COLO668 (cell line): ENCODE data around the gene PLCXD3.
"Not testable (repeated sequence)": the region's sequence is repeated elsewhere in the genome, so short reads cannot be mapped to it uniquely, and the experiment has no call there.

Source experiments
- DNase-seq: peaks from one replicate; lab custom pipeline; 2025; ENCODE audit not compliant: unreplicated experiment; lab: John Stamatoyannopoulos, UW

PLCXD3 gene

DNA sequence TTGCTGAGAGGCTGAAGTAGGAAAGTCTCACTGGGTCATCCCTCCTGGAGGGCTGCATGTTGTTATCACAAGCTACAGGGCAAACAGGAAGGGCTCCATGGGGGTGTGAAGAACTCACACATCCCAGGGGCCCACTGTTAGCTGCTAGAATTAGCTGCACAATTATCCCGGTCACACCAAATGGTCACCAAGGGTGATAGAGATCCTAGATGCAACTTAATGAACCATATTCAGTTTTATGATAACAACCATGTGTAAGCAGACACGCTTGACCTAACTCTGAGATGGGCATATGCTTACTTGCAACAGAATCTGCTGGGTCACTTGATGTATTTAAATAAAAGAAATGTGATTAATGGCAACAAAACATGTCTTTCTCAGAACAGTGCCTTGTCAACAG, 153.6 kb downstream of the PLCXD3 start:
- no peak for DNase-seq

DNA sequence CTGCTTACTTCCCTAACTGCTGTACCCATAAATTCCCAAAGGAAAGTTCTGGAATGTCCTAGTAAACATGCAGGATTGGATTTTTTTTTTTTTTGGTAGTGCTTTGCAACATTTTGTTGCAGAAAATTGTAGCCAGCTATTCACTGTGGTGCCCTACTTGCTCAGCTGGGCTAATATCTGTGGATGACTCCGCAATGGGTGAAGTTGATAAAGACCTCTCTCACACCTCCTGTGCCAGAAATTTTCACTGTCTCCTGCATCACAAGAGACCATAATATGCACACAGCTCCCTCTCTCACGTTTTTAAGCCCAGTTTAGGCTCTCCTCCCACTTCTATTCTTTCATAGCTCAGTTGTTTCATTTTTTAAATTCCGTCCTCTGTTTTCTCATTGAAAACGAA, 160.6 kb downstream of the PLCXD3 start:
- no peak for DNase-seq

DNA sequence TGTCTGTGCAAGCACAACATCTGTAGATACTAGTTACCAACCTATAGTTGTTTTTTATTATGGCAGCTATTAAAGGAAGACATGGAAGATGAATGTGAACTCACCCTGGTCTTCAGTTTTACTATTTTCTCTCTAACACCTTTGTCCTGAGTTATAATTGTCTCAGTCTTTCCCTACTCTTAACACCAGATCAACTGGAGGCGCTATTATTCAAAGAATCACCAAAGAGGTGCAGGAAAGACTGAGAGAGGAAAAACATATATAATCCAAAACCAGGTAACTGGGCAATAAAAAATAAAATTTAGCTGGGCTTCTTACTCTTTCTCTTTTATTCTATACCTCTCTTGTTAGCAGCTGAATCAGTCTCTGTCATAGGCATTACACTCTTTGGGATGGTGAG, 162.8 kb downstream of the PLCXD3 start:
- DNase-seq: no peak

DNA sequence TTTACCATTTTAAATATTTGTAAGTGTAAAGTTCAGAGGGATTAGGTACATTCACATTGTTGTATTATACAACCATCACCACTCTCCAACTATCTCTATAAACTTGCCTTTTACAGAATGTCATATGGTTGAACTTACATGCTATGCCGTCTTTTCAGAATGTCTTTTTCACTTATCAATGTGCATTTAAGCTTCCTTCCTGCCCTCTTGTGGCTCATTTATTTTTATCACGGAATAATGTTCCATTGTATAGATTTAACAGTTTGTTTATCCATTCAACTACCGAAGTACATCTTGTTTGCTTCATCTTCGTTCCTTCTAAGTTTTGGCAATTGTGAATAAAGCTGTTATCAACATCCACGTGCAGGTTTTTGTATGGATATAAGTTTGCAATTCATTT, 163.8 kb downstream of the PLCXD3 start:
- DNase-seq: no peak

DNA sequence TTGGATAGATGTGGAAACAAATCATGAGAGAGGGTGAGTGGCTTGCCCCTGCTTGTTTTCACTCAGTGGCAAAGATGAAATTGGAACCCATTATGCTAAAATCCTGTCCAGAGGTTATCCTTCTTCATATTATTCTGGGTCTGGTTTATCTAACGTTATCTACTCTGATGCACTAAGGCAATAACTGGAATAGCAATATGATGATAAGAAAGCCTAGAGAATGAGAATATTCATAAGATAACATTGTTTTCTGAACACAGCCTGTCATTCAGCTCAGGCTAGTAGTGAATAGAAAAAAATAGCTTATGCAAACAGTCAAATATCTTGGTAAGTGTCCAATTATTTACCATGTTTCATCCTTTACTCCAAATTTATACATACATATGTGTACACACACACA, 165.1 kb downstream of the PLCXD3 start:
- no peak for DNase-seq

DNA sequence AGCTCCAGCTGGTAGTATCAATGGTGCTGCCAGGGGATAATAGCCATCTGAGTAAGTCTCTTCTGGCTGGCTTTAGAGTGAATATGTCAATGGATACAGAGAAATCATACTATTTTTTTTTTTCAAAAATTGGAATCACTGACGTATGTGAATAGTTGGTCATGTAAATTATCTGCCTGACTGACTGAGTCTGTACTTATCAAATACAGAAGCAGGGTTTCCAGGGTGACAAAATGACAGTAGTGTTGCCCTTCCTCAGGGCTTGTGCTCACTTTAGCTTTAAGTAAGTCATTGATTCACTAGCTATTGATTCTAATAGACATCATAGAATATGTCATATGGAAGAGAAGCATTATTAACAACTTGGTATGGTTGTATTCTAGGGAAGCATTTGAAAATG, 171.1 kb downstream of the PLCXD3 start:
- DNase-seq: no peak

DNA sequence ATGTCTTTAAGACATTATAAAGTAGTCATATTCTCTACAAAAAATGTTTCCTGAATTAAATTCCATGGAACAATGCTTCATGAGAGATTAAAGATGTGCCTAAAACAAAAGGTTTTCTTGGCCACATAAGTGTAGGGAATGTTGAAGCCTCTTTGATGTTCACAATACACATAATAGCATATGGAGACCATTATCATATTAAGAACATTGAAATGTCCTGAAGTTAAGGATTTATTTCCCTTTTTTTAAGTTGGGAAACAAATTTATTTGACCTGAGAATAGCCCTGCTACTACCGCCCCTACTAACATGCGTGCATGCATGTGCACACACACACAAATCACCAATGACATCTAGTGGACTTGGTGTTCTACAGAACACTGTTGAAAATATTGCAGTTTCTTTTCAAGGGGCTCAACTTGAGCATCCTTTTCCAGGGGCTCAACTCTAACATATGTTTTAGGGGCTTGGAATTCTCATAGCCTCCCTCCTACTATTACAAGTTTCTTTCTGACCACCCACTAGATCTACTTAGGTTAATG, 172.2 kb downstream of the PLCXD3 start:
- no peak for DNase-seq

DNA sequence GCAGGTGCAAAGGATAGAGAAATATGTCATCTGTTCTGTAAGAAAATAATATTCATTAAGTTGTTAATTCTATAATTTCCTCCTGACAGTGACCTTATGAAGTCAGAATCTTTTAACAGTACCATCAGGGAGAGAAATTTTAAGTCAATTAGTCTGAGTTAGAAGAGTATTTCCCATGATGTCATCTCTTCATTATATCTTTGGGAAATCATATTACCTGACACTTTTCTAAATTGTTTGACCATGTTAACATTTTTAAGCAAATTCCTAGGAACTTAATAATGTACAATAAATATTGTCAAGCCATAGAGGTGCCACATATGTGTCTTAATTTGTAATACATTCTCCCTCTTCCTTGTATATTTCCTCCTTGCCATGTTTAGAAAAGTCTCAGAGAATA, 172.7 kb downstream of the PLCXD3 start:
- no peak for DNase-seq

DNA sequence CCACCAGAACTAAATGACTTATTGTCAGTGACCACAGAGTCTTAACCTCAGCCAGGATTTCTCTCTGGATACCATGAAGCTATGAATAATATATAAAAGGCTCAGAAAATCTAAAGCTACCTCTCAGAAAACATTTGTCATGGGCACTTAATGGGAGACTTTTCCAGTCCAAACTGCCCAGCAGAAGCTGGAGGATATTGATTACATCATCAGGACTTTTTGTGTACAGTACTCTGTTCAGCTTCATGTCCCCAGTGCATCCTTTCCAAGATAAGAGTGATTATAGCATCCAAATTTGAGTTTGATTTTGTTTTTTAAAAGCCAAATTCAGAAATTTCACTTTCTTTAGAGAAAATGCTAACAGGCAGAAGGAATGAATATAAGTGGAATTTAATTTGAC, 173.2 kb downstream of the PLCXD3 start:
- DNase-seq: no peak

DNA sequence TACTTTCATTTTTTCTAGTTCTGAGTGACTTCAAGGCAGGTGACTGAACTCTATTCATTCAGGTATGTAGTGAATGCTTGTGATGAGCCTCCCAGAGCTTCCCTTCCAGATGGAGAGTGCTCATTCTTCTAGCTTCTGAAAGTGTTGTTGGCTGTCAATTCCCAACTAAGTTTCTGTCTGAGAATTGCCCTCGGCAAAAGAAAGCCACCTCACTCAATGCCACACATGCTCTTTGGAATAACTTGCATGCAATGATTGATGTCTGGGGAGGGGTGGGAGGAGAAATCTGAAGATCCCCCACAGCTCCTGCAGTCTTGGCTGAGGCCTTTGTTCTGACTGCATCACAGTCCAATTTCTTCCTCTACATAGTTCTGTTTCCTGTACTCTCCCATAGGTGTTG, 173.9 kb downstream of the PLCXD3 start:
- no peak for DNase-seq

DNA sequence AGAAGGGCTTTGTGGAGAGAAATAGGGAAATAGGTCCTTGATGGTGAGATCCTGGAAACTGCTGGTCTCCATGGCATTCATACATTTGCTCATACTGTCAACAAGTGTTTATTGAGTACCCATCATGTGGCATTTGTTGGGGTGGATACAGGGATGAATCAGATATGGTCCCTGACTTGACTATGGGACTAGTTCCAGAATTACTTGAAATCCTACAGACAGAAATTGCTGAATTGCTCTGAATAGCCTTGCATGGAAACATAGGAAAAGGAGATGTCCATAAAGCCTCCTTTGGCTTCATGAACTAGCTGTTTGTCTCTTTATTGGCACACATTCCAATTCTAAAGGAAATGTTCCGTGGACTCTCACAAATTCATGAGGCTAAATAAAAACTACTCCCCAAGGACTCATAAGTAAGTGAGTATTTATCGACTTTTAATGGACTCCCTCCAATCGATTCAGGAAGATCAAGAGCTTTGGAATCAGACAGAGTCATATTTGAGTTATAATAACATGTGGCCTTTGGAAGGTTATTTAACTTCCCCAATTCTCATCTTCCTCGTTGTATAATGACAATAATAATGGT, 174.7 kb downstream of the PLCXD3 start:
- DNase-seq: no peak

DNA sequence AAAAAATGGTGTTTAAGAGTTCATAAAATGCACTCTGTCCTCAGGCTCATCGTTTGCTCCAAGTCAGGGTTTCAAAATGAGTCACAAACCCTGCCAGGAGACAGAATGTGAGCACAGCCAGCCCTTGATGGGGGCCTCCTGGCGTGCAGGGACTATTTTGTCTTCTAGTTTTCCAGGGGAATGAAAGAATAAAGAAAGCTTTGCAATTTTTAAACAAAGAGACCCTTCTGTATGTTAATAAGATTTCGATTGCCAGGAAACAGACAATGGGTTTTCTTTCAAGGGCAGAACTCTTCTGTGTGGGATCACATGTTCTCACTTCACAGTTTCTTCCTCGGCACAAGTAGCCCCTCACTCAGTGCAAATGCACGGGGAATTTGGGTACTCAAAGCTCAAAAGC, 175.6 kb downstream of the PLCXD3 start:
- no peak for DNase-seq

DNA sequence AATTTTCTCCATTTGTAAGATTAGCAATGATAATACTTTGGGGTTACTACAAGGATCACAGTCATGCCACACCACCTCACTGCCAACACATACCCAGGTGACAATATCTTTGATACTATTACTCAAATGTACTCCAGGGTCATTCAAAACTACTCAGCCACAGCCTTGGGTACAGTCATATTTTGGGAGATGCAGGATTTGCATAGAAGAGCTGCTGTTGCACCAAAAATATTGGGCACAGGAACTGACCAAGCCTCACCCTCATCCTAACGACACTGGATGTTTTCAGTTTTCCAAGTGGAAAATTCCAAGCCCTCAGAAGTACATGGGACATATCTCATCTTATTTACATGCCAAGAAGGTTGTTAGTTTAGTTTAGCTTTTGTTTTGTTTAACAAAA, 176.2 kb downstream of the PLCXD3 start:
- no peak for DNase-seq

DNA sequence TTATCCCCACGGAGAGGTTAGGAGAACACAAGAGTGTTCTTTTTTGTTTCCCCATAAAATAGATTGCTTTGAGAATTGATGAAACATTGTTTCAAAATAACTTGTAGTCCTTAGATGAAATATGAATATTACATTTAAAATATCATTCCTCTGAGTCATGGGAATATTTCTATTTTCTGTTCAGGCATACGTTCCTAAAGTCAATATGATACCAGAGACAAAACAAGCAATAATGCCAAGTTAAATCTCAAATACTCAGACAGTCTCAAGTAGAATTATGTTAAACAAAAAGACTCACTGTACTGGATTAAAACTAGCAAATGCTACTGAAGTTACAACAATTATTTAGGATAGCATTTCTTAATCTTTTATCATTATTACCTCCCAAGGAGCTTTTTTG, 185.3 kb downstream of the PLCXD3 start:
- no peak for DNase-seq

DNA sequence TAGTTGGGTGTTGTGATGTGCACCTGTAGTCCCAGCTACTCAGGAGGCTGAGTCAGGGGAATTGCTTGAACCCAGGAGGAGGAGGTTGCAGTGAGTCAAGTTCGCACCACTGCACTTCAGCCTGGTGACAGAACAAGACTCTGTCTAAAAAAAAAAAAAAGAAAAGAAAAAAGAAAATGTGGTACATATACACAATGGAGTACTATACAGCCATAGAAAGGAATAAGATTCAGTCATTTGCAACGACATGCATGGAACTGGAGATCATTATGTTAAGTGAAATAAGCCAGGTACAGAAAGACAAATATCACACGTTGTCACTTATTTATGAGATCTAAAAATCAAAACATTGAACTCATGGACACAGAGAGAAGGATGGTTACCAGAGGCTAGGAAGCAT, 187.6 kb downstream of the PLCXD3 start:
- DNase-seq: not testable (repeated sequence)

DNA sequence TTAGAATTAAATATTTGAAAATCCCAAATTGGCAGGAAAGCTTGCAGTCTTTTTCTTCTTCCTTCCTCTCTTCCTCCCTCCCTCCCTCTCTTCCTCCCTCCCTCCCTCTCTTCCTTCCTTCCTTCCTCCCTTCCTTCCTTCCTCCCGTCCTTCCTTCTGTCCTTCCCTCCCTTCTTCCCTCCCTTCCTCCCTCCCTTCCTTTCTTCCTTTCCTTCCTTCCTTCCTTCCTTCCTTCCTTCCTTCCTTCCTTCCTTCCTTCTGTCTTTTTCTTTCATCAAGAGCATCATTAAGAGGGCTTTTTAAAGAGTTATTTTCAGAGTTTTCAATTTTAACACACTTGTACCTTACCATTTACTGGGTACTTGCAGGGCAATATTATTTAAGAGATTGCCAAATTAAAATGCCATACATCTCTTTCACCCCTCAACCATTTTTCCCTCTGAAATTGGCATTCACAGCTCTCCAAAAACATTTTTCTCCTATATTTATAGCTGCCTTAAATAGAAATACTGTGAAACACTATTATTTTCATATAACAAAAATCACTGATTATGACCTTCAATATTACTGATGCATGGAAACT, 197.8 kb downstream of the PLCXD3 start:
- DNase-seq: no peak

DNA sequence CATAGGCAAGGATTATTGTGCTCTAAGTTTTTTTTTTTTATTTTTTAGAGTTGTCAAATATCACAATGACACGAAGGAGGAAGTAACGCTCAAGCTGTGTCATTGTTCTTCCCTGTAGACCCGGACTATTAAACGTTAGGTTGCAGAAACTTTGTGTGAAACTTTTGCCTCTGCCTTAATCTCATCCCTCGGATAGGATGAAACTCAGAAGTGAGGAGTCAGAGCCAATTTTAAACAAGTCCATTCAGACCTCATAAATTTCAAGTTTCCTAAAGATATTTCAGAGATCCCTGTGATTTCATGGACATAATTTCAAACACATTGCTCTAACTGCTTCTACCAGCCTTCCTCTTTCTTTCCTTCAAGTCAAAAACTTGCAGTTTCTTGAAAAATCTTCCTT, 198.3 kb downstream of the PLCXD3 start:
- DNase-seq: no peak

DNA sequence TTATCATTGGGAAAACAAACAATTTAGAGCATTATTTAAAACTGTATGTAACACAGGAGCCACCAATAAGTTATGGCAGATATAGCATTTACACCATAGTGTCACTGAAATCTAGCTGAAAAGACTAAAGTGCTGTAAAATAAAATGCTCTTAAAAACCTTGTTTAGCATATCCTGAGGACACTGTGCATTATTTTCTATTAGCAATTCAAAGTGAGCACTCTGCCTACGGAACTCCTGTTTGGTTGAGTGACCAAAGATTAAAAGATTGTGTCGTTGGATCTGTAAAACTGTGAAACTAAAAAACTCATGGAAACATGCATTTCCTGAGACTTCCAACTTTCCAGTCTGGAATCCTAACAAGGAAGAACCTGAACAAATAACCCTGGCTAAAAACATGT, 201.1 kb downstream of the PLCXD3 start:
- DNase-seq: no peak

DNA sequence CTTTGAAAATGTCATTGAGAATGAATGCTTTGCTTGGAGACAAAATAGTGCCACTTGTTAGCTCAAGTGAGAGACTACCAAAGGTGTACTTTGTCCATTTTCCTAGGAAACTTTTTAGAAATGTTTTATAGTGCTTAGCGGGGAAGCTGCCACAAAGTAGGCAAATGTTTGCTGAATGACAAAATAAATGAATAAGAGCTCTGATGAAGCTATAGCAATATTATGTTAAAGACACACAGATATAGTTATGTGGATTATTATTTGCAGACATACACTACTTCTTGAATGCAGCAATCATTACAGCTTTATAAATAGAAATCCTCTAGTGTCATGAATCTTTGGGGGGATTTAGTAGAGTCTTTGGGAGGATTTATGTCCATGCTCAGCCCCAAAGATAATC, 204.4 kb downstream of the PLCXD3 start:
- no peak for DNase-seq

DNA sequence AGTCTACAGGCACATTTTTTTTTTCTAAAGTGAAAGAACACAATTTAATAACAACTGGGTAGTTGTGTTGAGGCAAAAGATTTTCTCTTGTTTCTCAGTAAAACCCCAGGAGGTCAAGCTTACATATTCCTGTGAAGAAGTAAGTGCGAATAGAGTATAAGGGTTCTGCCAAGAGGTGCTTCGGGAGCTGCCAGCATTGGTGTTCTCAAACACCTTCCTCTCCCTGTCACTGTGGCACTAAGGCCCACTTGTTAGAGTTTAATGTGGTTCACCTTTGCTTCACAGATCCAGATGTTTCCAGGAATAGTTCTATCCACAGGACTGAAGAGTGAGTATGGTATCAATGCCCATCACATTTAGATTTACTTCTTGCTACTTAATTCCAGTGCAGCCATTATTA, 205.3 kb downstream of the PLCXD3 start:
- no peak for DNase-seq

DNA sequence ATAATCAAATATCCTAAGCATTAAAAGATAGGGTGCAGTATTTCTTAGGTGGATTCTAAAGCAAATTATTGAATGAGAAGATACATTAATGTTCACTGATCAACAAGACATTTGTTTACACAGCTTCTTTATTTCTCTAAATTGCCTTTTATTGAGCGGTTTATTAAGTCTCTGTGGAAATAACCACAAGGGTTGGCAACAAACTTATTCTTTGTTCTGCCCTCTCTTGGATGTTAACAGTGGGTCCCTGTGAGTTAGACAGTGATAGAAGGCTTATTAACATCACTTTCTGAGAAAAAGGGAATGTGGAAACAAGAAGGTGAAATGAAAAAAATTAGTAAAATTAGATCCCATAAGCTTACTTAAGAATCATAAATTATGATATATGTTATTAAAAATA, 214.3 kb downstream of the PLCXD3 start:
- DNase-seq: no peak

DNA sequence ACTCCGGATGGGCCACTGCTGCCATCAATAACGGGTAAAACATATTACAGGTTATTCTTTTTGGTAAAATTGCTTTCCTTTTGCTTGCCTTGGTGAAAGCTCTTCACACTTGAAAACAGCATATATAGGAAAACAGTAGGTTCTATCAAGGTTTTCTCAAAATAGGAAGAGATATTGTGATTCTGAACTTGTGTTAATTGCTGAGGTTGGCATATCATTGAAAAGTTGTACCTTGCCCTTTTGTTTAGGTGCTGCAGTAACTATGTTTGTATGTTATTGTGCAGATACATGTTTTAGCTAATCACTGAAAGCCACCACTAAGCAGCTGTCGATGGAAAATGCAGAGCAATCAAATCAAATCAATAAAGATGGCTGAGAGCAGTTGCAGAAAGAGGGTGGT, 219.1 kb downstream of the PLCXD3 start:
- DNase-seq: no peak

DNA sequence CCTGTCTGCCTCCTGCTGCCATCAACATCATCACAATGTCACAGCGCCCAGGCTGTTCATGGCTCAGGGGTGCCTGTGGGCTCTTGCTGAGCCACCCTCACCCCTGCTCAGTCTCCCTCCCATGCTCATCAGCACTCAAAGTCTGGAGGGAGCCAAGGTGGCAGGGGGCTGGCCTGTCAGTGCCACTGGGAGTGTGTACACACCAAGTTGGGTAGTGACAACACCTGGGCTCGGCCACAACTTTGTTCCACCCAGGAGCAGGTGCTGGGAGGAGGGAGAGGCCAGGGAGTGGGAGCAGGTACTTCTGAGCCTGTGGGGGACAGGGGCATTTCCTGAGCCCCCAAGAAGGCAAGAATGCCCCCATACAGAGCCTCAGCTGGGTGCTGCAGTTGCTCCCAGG, 219.6 kb downstream of the PLCXD3 start:
- DNase-seq: no peak
